HS-5 (cell line): Measurements from ENCODE around the gene GRM4.
"Not testable (repeated sequence)": the region's sequence is repeated elsewhere in the genome, so short reads cannot be mapped to it uniquely, and the experiment has no call there.

Experiments used
- DNase-seq: peaks from one replicate; pipeline ENCODE4 v3.0.0-alpha.2; 2012; ENCODE audit warnings: low read depth

The GRM4 gene

GRCh38 chr6:34146021-34146782 is at the start of gene GRM4:
GRM4 (minus strand) TSS chr6:34146087; CDS start chr6:34133496, 12,591 bp downstream.
- DNase-seq = no peak

GRCh38 chr6:34194772-34195171 is 48.9 kb upstream of the GRM4 start:
- DNase-seq = no peak

GRCh38 chr6:34190504-34191122 is 44.7 kb upstream of the GRM4 start:
- no peak for DNase-seq

- DNase-seq = no peak
These were observed 44.1 kb upstream of the GRM4 start for GRCh38 chr6:34189806-34190503.

- DNase-seq = not testable (repeated sequence)
These were observed 38.8 kb upstream of the GRM4 start for GRCh38 chr6:34184726-34185125.

- no peak for DNase-seq
These were observed 37.1 kb upstream of the GRM4 start for GRCh38 chr6:34182751-34183531.

GRCh38 chr6:34181908-34182307 is 36.0 kb upstream of the GRM4 start:
- DNase-seq = no peak

GRCh38 chr6:34179106-34179720 is 33.3 kb upstream of the GRM4 start:
- no peak for DNase-seq

- no peak for DNase-seq
These were observed 32.6 kb upstream of the GRM4 start for GRCh38 chr6:34178357-34179105.

- no peak for DNase-seq
These were observed 31.3 kb upstream of the GRM4 start for GRCh38 chr6:34177181-34177591.

- no peak for DNase-seq
These were observed 30.6 kb upstream of the GRM4 start for GRCh38 chr6:34176261-34177031.

- no peak for DNase-seq
These were observed 29.0 kb upstream of the GRM4 start for GRCh38 chr6:34174846-34175399.

- DNase-seq = no peak
These were observed 27.3 kb upstream of the GRM4 start for GRCh38 chr6:34172961-34173775.

- DNase-seq = no peak
These were observed 24.5 kb upstream of the GRM4 start for GRCh38 chr6:34170346-34170745.

- no peak for DNase-seq
These were observed 24.0 kb upstream of the GRM4 start for GRCh38 chr6:34169897-34170296.

- no peak for DNase-seq
These were observed 16.1 kb upstream of the GRM4 start for GRCh38 chr6:34161857-34162515.

- no peak for DNase-seq
These were observed 14.0 kb upstream of the GRM4 start for GRCh38 chr6:34159844-34160243.

- no peak for DNase-seq
These were observed 13.0 kb upstream of the GRM4 start for GRCh38 chr6:34158876-34159275.

- no peak for DNase-seq
These were observed 12.0 kb upstream of the GRM4 start for GRCh38 chr6:34157851-34158250.
